Midbrain (tissue), 1 donor: Measurements from ENCODE around the gene CTSD.

Source experiments
- DNase-seq: peaks from one replicate; lab custom pipeline; 2025; lab: John Stamatoyannopoulos, UW

CTSD gene

DNA sequence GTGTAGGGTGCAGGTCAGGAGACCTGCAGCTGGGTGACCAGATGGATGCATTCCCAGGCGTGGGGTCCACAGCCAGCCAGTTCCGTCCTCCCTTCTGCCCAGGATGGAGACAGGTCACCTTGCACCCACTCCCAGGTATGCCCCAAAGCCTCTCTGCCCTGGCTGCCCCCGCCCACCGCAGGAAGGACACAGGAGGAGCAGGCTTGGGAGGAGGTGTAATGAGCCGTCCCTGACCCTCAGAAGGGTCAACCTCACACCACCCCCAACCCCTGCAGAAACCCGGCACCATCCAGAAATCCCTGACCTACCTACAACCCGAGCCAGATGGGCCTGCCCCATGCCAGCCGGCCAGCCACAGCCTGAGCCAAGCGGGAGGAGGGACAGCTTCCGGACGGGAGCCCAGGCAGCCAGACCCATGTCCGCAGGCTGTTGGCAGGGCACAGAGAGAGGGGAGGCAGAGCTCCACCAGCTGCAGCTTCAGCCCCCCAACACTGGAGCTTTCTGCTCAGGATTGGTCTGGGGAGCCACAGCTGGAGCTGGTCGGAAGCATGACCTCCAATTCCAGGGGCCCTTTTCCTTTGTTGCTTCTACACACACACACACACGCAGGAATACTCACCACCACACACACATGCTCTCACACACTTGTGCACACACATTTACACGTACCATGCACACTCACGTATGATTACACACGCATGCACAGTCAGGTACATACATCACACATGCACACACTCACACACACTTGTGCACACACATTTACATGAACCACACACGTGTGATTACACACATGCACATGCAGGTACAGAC is 18.6 kb downstream of the CTSD start:
- DNase-seq: no peak

DNA sequence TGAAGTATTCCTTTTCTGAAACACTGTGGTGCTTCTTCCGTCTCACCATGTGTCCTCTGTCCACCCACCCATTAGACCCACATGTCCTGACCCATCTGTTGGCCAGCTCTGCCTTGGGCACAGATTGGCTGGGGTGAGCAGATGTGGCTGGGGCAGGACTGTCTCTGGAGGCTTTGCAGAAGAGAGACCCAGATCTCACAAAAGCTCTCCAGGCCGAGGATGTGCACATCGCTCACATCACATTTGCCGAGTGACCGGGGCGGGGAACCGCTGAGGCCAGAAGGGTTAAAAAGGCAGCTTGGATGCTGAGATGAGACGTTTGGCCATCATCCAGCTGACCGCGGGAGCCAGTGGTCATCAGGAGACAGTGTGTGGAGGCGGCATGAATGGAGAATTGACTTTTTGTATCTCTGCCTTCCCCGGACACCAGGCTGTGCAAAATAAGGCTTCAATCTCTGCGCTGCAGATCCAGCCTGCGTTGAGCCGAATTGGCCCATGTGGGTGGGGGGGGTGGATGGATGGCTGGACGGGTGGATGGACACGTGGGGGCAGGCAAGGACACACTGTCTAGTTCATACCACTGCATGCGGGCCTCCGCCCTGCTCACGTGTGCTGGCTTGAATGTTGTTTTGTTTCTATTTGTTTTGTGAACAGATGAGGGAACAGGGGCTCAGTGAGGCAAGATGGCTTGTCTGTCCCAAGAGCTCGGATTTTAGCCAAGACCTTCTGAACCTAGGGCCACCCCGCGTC is 19.4 kb downstream of the CTSD start:
- DNase-seq: peak; percentile 46

DNA sequence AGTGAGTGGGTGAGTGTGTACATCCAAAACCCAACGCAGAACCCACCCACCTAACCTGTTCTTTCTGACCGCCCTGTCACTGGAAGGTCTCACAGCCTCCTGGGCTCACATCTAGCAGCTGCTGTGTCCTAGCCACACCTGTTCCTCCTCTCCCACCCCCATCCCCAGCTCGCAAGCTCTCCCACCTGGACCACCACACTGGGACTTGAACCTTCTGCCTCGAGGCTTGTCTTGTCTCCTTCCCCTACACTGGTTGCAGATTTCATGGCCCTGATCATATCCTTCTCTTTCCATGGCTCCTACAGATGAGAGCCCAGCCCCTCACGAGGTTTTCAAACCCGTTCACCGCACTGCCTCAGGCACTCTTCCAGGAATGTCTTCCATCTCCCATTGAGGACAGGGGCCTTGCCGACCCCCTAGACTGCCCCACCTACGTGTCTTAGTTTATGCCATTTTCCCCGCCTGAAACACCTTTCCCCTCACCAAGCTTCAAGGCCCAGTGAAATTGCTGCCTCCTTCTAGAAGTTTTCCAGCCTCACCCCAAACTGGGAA is 20.1 kb downstream of the CTSD start:
- no peak for DNase-seq

DNA sequence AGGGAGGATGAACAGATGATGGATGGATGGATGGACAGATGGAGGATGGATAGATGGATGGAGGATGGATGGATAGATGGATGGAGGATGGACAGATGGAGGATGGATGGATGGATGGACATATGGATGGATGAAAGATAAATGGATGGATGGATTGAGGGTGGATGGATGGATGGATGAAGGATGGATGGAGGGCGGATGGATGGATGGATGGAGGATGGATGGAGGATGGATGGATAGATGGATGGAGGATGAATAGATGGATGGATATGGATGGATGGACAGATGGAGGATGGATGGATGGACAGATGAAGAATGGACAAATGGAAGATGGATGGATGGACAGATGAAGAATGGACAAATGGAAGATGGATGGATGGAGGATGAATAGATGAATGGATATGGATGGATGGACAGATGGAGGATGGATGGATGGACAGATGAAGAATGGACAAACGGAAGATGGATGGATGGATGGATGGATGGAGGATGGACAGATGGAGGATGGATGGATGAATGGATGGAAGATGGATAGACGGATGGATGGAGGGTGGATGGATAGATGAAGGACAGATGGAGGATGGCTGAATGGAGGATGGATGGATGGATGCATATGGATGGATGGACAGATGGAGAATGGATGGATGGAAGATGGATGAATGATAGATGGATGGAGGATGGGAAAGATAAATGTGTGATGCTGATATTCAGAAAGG is 20.7 kb downstream of the CTSD start:
- no peak for DNase-seq

DNA sequence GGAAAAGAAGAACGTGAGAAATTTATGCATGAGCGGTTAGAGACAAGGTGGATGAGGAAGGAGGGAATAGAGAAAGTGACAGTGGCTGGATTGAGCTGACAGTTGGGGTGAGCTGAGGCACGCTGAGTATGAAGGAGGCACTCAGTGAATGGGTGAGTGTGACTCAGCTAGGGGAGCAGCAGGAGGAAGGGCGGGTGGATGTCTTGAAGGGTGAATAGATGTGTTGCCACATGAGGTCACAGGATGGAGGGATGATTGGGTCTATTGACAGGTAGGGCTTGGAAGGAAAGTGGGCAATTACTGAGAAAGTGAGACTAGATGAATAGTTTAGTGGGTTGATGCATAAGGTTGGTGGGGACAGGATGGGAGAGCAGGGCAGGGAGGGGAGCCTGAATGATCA is 21.4 kb downstream of the CTSD start:
- no peak for DNase-seq

DNA sequence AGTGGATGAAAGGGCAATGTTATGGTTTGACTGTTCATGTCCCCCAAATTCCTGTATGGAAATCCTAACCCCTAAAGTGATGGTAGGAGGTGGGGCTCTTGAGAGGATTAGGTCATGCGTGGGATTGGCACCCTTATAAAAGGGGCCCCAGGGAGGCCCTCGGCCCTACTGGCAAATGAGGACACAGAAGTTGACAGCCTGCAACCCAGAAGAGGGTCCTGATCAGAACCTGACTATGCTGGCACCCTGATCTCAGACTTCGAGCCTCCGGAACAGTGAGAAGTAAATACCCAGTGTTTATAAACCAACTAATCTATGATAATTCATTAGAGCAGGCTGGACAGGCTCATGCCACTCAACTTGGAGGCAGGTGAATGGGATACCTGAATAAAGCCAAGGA is 22.0 kb downstream of the CTSD start:
- no peak for DNase-seq

DNA sequence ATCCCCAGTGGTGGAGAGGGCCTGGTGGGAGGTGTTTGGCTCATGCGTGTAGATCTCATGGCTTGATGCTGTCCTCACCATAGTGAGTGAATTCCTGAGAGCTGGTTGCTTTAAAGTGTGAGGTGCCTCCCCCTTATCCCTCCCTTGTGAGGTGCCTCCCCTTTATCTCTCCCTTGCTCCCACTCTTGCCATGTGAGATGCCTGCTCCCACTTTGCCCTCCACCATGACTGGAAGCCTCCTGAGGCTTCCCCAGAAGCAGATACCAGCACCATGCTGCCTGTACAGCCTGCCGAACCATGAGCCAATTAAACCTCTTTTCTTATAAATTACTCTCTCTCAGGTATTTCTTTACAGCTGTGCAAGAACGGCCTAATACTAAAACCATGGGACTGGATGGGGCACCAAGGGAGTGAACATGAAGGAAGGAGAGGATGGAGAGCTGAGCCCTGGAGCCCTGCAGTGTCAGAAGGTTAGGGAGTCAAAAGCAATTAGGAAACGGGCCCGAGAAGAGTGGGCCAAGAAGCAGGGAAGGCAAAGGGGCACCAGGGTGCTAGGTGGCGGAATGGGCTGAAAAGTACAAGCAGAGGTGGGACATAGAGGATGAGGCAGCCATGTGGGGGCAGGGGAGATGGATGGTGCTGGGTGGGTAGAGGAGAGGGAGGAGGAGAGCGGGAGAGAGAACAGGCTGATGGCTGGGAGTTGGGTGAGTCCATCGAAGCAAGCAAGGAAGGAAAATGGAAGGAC is 22.8 kb downstream of the CTSD start:
- DNase-seq: no peak

DNA sequence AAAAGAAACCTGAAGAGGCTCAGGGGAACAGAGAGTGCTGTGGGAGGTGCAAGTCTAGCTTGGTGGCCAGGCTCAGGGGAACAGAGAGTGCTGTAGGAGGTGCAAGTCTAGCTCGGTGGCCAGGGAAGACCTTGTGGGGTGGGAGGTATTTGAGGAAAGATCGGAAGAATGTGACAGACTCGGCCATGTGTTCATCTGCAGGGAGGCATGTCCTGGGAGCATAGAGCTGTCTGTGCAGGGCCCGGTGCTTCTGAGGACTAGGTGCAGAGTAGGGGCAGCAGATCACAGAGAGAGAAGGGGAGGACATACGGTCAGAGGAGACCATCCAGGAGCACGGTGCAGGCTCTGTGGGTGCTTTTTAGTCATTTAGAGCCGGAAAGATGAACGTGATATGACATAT is 24.2 kb downstream of the CTSD start:
- DNase-seq: no peak

DNA sequence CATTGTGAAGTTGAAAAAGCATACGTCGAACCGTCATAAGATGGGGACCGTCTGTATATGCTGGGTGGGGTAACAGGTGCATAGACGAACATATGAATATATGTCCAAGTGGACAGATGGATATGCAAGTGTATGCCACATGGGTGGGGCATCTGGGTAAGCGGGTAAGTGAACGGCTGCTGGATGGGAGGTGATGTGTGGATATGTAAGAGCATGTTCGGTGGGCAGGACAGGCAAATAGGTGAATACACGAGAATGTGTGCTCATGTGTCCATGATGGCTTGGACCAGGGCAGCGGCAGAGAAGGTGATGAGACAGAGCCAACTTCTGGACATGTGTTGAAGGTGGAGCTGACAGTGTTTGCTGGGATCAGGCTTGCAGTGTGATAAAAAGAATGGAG is 25.3 kb downstream of the CTSD start:
- DNase-seq: no peak

DNA sequence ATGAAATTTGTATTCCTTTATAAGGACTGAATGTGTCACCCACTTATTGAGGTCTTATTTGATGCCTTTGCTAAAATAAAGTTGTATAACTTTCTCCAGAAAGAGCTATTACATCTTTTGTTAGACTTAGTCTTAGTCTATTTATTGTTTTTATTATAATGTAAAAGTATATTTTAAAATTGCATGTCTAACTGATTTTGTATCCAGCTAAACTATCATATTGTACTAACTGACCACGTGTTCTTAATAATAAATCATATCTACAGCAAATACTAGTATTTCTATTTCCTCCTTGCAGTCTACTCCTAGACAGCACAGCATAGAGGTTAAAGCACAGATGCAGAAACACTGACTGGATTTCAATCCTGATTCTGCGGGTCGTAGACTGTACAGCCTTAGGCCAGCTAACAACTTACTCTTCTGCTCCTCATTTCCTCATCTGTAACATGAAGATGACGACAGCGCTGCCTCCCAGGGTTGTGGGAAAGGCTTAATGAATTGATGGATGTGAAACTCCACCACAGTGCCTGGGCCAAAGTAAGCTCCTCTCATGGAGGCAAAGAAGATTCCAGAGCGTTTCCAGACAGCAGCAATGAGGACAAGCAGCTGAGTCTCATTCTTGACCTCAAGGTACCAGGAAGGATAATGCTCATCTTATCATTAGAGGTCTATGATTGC is 26.5 kb downstream of the CTSD start:
- DNase-seq: no peak

DNA sequence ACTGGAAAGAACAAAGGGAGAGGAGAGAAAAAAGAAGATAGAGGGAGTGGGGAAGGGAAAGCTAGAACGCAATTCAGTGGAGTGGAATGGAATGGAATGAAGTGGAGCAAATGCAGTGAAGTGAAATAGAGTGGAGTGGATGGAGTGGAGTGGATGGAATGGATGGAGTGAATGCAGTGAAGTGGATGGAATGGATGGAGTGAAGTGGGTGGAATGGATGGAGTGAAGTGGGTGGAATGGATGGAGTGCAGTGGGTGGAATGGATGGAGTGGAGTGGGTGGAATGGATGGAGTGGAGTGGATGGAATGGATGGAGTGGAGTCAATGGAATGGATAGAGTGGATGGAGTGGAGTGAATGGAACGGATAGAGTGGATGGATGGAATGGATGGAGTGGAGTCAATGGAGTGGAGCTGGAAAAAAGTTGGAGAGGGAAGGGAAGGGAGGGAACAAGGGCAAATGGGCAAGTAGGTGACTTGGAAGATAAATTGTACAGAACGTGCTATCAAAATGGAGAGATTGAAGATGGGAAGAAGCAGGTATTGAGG is 27.2 kb downstream of the CTSD start:
- DNase-seq: no peak

DNA sequence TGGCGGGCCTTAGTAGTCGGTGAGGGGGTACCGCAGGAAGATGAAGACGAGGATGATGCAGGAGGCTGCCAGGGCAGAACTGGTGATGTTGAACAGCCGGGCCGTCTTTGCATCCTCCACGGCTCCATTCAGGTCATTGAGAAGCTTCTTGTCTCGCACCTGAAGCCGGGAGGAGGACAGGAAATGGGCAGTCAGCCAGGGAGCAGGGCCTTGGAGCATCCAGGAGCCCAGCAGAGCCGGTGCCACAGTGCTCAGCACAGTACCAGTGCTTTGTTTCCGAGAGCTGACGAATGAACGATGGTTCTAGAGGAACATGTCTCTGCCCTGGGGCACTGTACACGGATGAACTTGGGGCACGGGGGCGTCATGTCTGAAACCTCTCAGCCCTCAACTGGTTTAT is 28.5 kb downstream of the CTSD start:
- DNase-seq: no peak

DNA sequence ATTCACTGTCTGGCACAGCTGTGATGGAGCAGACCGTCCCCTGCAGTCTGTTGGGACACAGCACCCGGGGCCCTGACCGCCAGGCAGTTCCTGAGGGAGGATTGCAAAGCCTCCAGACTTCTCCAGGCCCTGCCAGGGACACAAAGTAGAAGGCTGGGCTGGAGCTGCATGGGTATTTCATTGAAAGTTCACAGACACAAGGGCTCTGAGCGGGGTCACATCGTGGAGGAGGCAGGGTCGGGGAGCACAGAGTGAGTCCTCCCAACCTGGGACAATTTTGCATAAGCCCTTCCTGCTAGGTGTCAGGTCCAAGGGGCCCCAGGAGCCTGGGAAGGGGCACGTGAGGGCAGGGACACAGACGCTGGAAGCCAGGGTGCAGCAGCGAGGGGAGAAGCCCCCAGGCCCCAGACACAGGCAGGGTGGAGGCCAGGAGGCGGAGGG is 29.1 kb downstream of the CTSD start:
- no peak for DNase-seq

DNA sequence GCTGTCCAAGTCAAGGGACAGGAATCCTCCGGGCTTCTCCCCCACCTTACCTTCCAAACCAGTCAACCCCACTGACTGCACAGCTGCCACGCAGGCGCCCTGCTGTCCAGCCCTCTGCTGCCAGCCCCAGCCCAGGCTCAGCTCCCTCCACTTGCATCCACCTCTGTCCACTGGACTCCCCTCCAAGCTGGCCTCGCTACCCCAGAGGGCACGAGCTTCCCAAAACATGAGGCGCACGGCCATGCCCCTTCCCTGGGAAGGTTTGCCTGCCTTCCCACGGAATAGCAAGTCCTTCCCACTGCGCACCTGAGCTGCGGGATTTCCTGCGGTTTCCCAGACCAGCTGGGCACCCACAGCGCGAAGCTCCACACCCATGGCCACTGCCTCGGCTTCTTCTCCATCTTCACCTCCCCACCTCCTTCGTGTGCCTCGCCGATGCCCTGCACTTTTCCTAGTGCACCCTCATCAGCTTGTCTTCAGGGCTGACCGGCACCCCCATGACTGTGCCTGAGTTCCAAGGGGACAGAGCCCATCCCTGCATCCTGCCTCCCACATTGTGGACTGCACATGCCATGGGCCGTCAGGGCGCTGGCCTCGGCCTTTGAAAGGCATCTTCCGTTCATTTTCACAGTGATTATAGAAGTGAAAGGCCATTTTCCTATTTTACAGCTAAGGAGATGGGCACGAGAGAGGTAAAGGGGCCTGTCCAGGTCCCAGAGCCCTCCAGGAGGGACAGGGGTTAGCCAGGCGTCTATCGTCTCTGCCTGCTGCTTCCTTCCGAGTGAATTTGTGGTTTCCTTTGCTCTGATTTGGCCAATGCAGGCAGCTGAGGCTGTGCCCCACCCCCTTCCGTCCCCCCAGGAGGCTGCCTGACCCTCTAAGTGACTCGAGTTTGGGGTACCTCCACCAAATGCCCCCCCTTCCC is 29.7 kb downstream of the CTSD start:
- no peak for DNase-seq

DNA sequence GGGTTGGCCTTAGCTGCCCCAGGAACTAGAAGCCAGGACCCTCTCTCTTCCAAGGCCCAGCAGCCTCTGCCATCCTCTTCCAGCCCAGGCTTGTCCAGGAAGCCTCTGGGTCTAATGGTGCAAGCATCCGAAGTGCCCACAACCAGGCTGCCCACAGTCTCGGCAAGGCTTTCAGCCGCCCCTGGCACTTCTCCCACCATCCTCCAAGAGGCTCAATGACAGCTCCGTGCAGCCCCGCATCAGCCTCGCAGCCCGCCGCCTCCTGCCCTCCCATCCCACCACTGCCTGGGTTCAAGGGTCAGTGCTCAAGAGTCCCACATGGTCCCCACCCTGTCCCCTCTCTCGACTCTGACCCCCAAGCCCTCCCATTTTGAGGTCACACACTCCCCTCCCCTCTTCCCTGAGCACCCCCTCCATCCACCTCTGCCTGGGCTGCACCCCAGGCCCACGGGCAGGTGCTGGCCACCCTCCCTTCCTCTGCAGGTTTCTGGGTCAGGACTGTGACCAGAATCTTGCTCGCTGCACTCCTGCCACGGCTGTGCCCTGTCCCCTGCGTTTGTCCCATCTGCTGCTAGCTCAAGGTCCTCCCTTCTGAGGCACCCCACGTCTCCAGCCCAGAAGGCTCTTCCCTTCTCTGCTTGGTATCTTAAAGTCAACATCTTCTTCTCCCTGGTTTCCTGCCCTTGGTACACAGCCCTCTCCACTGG is 30.6 kb downstream of the CTSD start:
- DNase-seq: no peak

DNA sequence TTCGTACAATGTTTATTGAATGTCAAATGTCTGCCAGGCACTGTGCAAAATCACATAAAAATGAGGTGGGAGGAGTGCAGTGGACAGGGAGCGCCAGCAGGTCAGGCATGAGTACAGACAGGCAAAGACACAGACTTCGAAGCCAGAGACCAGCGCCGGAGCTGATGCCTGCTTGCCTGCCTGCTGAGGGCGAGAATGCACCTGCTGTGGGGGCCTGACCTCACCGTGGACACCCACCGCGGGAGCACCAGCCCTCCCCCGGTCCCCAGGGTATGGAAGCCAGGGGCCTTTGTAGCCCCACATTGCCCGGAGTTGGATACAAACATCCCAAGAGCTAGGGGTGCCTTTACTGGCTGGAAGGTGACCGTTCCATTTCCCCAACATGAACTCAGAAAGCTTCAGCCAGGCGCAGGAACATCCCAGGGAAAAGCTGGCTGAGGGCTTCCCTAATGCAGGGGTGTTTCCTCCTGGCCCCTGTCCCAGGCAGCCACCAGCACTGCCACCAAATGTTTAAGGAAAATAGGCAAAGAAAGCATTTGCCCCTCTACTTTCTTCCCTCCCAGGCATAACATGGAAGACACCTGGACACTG is 31.2 kb downstream of the CTSD start:
- no peak for DNase-seq

DNA sequence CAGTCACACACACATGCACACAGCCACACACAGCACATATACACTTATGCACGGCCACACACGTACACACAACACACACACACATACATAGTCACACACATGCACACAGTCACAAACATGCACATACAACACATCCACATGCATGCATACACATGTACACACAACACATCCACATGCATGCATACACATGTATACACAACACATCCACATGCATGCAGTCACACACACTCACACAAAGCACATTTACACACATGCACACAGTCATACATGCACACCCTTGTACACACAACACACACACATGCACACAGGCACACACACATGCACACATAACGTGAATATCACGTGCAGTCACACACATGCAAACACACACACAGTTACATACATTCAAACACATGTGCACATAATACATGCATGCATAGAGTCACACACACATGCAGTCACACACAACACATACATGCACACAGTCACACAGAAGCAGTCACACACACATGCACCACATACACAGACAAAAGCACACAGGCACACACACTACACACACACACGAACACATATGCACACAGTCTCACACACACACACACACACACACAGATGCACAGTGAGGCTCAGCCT is 32.2 kb downstream of the CTSD start:
- no peak for DNase-seq

DNA sequence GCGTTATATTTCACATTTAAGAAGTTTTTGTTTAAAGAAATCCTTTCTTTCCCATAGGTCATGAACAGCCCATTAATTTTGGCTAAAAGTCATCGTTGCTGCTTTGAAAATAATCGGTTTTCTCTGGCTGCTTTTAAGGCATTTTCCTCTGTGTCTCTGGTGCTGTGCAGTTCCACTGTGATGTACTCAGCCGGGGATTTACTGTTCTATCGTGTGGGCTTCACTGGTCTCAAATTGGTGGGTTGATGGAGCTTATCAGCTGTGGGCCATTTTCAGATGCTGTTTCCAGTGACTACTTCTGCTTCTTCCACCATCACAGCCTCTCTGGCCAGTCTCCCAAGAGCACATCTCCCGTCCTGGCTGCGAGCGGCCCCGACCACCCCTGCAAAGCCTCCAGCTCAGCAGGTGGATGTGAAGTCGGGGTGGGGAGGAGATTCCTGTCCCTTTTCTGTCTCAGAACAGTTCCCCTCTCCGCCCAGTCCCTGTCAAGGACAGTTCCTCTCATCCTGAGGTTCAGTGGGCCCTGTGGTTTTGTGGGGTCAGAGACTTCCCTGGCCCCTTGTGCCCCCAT is 33.6 kb downstream of the CTSD start:
- no peak for DNase-seq
